Activated CD4-positive, alpha-beta T cell treated with anti-CD3 and anti-CD28 coated beads for 36 hours (primary cell): ENCODE measurements around the gene ZNF396. TPM values are rescaled to one million over a fixed set of nuclear protein-coding genes. Genes with fewer than 3 reads are reported as not detected.
A peak's percentile ranks its signal among the peaks of the same experiment; 100 is the strongest.

ENCODE experiments used
- ATAC-seq: fragments of 200-7000 bp; cut with Tn5 transposase; one replicate; pipeline ENCODE4 v1.10.0; 2021; ENCODE audit warnings: mild to moderate bottlenecking, moderate library complexity
- CTCF ChIA-PET: fragments of 350-600 bp; sonication (Branson Sonifier 250); formaldehyde crosslinking; loops from one replicate; lab custom pipeline; 2021; ENCODE audit warnings: antibody characterized with exemption; lab: Charles Lee
- POLR2A ChIA-PET: fragments of 350-600 bp; sonication (Branson Sonifier 250); formaldehyde crosslinking; loops from one replicate; lab custom pipeline; 2021; ENCODE audit warnings: antibody characterized with exemption, inconsistent platforms; lab: Charles Lee
- DNase-seq: peaks from one replicate; pipeline ENCODE4 v3.0.0-alpha.2; 2020
- H3K27ac Mint-ChIP-seq: one replicate; pipeline ENCODE4 v1.8.0; 2021; ENCODE audit warnings: mixed read lengths
- H3K27me3 Mint-ChIP-seq: one replicate; pipeline ENCODE4 v1.8.0; 2021; ENCODE audit warnings: mixed read lengths
- H3K36me3 Mint-ChIP-seq: one replicate; pipeline ENCODE4 v1.8.0; 2021; ENCODE audit warnings: low read depth, mixed read lengths
- H3K4me1 Mint-ChIP-seq: one replicate; pipeline ENCODE4 v1.8.0; 2021; ENCODE audit warnings: mixed read lengths
- H3K4me3 Mint-ChIP-seq: one replicate; pipeline ENCODE4 v1.8.0; 2021; ENCODE audit warnings: mild to moderate bottlenecking, moderate library complexity, mixed read lengths
- H3K9me3 Mint-ChIP-seq: one replicate; pipeline ENCODE4 v1.8.0; 2021; ENCODE audit warnings: low read depth, mixed read lengths
- intact Hi-C, 2 experiments: fragments of 100-400 bp; cut with DNase I in 1 of 2; cut with micrococcal nuclease in 1 of 2; formaldehyde crosslinking; loops; one replicate each; pipeline versions ENCODE4 v1.14.2 to v1.15.1; 2022 to 2024; cut with DNase I, micrococcal nuclease
- total RNA-seq, 2 experiments: library from RNA; stranded (reverse); gene quantifications; one replicate each; pipeline ENCODE4 v1.2.3, GENCODE V29; 2021

ZNF396 gene
- total RNA-seq, 2 experiments from 2014 or later = 0.47 to 1.1 TPM

DNA sequence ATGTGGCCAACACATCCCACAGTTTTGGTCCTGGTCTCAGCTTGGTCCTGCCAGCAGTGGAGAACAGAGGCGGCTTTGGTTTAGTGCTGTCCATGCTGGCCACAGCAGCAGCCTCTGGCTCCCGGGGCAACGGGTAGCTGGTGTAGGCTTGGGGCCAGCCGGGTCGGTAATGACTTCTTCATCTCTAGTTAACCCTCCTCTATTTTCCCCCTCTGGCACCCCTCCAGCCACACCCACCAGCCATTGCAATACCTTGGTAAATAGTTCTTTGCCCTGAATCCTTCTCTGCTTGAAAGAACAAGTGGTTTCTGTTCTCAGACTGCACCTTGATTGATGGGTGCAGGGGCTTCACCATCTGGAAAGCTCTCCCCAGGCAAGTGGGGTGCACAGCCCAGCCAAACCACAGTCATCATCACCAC is 31.7 kb upstream of the ZNF396 start:
- POLR2A ChIA-PET = no interaction called here
- no peak overlapping the region for H3K27ac Mint-ChIP-seq

GRCh38 chr18:35407871-35408481 is 30.8 kb upstream of the ZNF396 start:
- Mint-ChIP-seq H3K4me3 (no peak overlapping the region), H3K27me3 (peaks cover 6% of the 10 kb centered on the region), H3K4me1 (peaks cover 10% of the 10 kb centered on the region), H3K9me3 (no peaks in the 10 kb centered on the region), H3K36me3 (no peaks in the 10 kb centered on the region), H3K27ac (no peak overlapping the region)
- ATAC-seq (peak; percentile 92), DNase-seq (peak; percentile 49)
- ChIA-PET POLR2A (no interaction called here), CTCF (interaction anchor here (0.5 to 2.1 kb wide), 15 partner anchors 10 to 877 kb away, joined by 3 to 8 read pairs (median 3); no protein-coding TSS in a partner anchor)
- intact Hi-C loops = loop anchor here (1.0 to 10.0 kb wide), 8 partner anchors 69 to 877 kb away; partner anchors contain the start of genes INO80C (in 1 of the 2) and RMP24 (in 1 of the 2)

More for the DNA sequence above, 31.7 kb upstream of the ZNF396 start:
- CTCF ChIA-PET = interaction anchor here (0.8 to 2.1 kb wide), 5 partner anchors 8 to 501 kb away, joined by 3 to 8 read pairs (median 5); no protein-coding TSS in a partner anchor
- no peaks in the 10 kb centered on the region for H3K36me3 Mint-ChIP-seq
- peaks cover 10% of the 10 kb centered on the region for H3K4me1 Mint-ChIP-seq
- peaks cover 4% of the 10 kb centered on the region for H3K27me3 Mint-ChIP-seq
- H3K9me3 Mint-ChIP-seq = no peaks in the 10 kb centered on the region
- no peak overlapping the region for H3K4me3 Mint-ChIP-seq
- DNase-seq = no peak
- intact Hi-C loops = loop anchor here (1.0 to 10.0 kb wide), 8 partner anchors 68 to 876 kb away; partner anchors contain the start of genes INO80C (in 1 of the 2) and RMP24 (in 1 of the 2)
- ATAC-seq = no peak

DNA sequence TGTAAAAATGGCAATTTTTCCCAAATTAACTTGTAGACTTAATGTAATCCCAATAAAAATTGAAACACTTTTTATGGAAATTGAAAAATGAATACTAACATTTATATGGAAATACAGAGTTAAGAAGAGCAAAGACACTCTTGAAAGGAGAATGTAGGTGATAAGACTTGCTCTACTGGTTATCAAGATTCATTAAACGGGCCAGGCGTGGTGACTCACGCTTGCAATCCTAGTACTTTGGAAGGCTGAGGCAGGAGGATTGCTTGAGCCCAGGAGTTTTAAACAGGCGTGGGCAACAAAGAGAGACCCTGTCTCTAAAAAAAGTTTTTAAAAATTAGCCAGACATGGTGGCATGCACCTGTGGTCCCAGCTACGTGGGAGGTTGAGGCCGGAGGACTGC is 29.5 kb upstream of the ZNF396 start:
- no peak overlapping the region for H3K4me3 Mint-ChIP-seq
- CTCF ChIA-PET = interaction anchor here (0.5 to 1.1 kb wide), 2 partner anchors 20 to 637 kb away, joined by 4 to 8 read pairs; no protein-coding TSS in a partner anchor

GRCh38 chr18:35397976-35398375 is 20.8 kb upstream of the ZNF396 start:
- peaks cover 10% of the 10 kb centered on the region for H3K27me3 Mint-ChIP-seq
- intact Hi-C loops = no loop called here
- no peaks in the 10 kb centered on the region for H3K9me3 Mint-ChIP-seq
- no peak for DNase-seq
- H3K36me3 Mint-ChIP-seq = no peaks in the 10 kb centered on the region
- CTCF ChIA-PET = interaction anchor here (0.8 to 1.6 kb wide), 3 partner anchors 10 to 702 kb away, joined by 3 to 4 read pairs (median 4); no protein-coding TSS in a partner anchor
- H3K4me1 Mint-ChIP-seq = no peaks in the 10 kb centered on the region
- no peak overlapping the region for H3K27ac Mint-ChIP-seq
- POLR2A ChIA-PET = no interaction called here
- no peak overlapping the region for H3K4me3 Mint-ChIP-seq
- ATAC-seq = no peak

More for the DNA sequence above, 29.5 kb upstream of the ZNF396 start:
- Mint-ChIP-seq H3K27ac (no peak overlapping the region), H3K9me3 (no peaks in the 10 kb centered on the region), H3K4me1 (peaks cover 2% of the 10 kb centered on the region), H3K27me3 (peaks cover 8% of the 10 kb centered on the region), H3K36me3 (no peaks in the 10 kb centered on the region)
- POLR2A ChIA-PET = no interaction called here
- DNase-seq = no peak
- no peak for ATAC-seq
- intact Hi-C loops = loop anchor here (5.0 to 10.0 kb wide), 7 partner anchors 71 to 878 kb away; partner anchors contain the start of genes INO80C (in 1 of the 2) and RMP24 (in 1 of the 2)

DNA sequence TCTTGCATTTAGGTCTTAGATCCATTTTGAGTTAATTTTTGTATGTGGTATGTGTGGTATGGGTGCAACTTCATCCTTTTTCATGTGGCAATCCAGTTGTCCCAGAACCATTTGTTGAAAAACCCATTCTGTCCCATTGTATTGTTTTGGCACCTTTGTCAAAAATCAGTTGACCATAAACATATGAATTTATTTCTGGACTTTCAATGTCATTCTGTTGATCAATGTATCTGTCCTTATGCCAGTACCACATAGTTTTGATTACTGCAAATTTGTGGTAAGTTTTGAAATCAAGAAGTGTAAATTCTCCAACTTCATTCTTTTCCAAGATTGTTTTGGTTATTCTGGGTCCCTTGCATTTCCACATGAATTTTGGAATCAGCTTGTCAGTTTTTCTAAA is 16.6 kb upstream of the ZNF396 start:
- H3K4me3 Mint-ChIP-seq = no peak overlapping the region
- intact Hi-C loops = no loop called here
- no peak for DNase-seq
- CTCF ChIA-PET = interaction anchor here (0.8 to 1.1 kb wide), 2 partner anchors 10 to 23 kb away, joined by 3 read pairs; no protein-coding TSS in a partner anchor
- peaks cover 10% of the 10 kb centered on the region for H3K27me3 Mint-ChIP-seq
- no peak overlapping the region for H3K27ac Mint-ChIP-seq
- H3K4me1 Mint-ChIP-seq = no peaks in the 10 kb centered on the region
- POLR2A ChIA-PET = no interaction called here
- ATAC-seq = no peak
- H3K9me3 Mint-ChIP-seq = peaks cover 2% of the 10 kb centered on the region
- H3K36me3 Mint-ChIP-seq = no peaks in the 10 kb centered on the region

DNA sequence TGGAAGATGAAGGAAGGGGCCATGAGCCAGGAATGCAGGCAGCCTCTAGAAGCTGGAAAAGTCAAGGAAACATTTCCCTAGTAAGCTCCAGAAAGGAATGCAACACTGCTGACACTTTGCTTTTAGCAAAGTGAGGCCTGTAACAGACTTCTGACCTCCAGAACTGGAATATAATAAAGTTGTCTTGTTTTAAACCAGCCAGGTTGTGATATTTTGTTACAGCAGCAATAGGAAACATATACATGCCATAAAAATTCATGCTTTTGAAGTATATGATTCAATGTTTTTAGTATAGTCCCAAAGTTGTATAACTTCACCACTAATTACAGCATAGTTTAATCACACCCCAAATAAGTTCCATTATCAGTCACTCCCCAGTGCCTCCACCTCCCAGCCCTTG is 15.2 kb upstream of the ZNF396 start:
- H3K27me3 Mint-ChIP-seq = peaks cover 11% of the 10 kb centered on the region
- H3K9me3 Mint-ChIP-seq = peaks cover 2% of the 10 kb centered on the region
- DNase-seq (no peak), ATAC-seq (no peak)
- H3K36me3 Mint-ChIP-seq = no peaks in the 10 kb centered on the region
- intact Hi-C loops = no loop called here
- CTCF ChIA-PET = interaction anchor here (1.5 kb wide), 1 partner anchor 15 kb away, joined by 5 read pairs; no protein-coding TSS in a partner anchor
- H3K4me3 Mint-ChIP-seq = no peak overlapping the region
- no peak overlapping the region for H3K27ac Mint-ChIP-seq
- no peaks in the 10 kb centered on the region for H3K4me1 Mint-ChIP-seq
- POLR2A ChIA-PET = no interaction called here

- no peak overlapping the region for H3K27ac Mint-ChIP-seq
- intact Hi-C loops = no loop called here
- H3K4me3 Mint-ChIP-seq = no peak overlapping the region
- H3K36me3 Mint-ChIP-seq = no peaks in the 10 kb centered on the region
- DNase-seq = no peak
- ChIA-PET CTCF (no interaction called here), POLR2A (no interaction called here)
- no peak for ATAC-seq
- peaks cover 11% of the 10 kb centered on the region for H3K27me3 Mint-ChIP-seq
- peaks cover 2% of the 10 kb centered on the region for H3K4me1 Mint-ChIP-seq
- peaks cover 2% of the 10 kb centered on the region for H3K9me3 Mint-ChIP-seq
Measured at GRCh38 chr18:35390951-35391700, 14.0 kb upstream of the ZNF396 start.

DNA sequence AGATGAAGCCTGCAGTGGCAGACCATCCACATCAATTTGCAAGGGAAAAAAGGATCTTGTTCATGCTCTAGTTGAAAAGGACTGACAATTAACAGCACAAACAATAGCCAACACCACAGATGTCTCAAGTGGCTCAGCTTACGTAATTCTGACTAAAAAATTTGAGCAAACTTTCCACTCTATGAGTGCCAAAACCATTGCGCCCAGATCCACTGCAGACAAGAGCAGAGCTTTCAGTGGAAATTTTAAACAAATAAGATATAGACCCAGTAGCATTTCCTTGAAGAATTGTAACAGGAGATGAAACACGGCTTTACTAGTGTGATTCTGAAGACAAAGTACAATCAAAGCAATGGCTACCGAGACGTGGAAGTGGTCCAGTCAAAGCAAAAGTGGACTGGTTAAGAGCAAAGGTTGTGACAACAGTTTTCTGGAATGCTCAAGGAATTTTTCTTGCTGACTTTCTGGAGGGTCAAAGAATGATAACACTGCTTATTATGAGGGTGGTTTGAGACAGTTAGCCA is 12.0 kb upstream of the ZNF396 start:
- POLR2A ChIA-PET = no interaction called here
- intact Hi-C loops = loop anchor here (5.0 kb wide), 2 partner anchors 368 to 563 kb away; no protein-coding TSS in a partner anchor
- Mint-ChIP-seq H3K27ac (no peak overlapping the region), H3K9me3 (peaks cover 2% of the 10 kb centered on the region), H3K27me3 (peaks cover 15% of the 10 kb centered on the region), H3K4me3 (no peak overlapping the region), H3K36me3 (no peaks in the 10 kb centered on the region), H3K4me1 (peaks cover 2% of the 10 kb centered on the region)
- ATAC-seq = no peak
- DNase-seq = no peak
- CTCF ChIA-PET = no interaction called here

- Mint-ChIP-seq H3K4me1 (peaks cover 2% of the 10 kb centered on the region), H3K27me3 (peaks cover 15% of the 10 kb centered on the region), H3K4me3 (no peak overlapping the region), H3K27ac (no peak overlapping the region), H3K9me3 (no peaks in the 10 kb centered on the region), H3K36me3 (no peaks in the 10 kb centered on the region)
- CTCF ChIA-PET = interaction anchor here (0.6 to 2.8 kb wide), 31 partner anchors 8 to 744 kb away, joined by 3 to 25 read pairs (median 4); partner anchors contain the start of gene INO80C
- ATAC-seq = peak; percentile 48
- POLR2A ChIA-PET = no interaction called here
- intact Hi-C loops = loop anchor here (1.0 to 5.0 kb wide), 3 partner anchors 156 to 565 kb away; no protein-coding TSS in a partner anchor
- peak; percentile 28 for DNase-seq
Measured at GRCh38 chr18:35387152-35387571, 10.0 kb upstream of the ZNF396 start.

GRCh38 chr18:35386600-35387100 is 9.5 kb upstream of the ZNF396 start:
- Mint-ChIP-seq H3K27me3 (peaks cover 15% of the 10 kb centered on the region), H3K27ac (no peak overlapping the region), H3K36me3 (no peaks in the 10 kb centered on the region), H3K4me3 (no peak overlapping the region), H3K4me1 (peaks cover 2% of the 10 kb centered on the region), H3K9me3 (no peaks in the 10 kb centered on the region)
- ChIA-PET CTCF (interaction anchor here (0.6 to 2.8 kb wide), 38 partner anchors 9 to 560 kb away, joined by 3 to 25 read pairs (median 4); partner anchors contain the start of gene INO80C), POLR2A (no interaction called here)
- ATAC-seq (peak; percentile 98), DNase-seq (peak; percentile 79)
- intact Hi-C loops = loop anchor here (1.0 to 5.0 kb wide), 3 partner anchors 155 to 566 kb away; no protein-coding TSS in a partner anchor
